BE2C (cell line): ENCODE results near the gene MRM2.

ENCODE experiments used
- DNase-seq: peaks from one replicate; pipeline ENCODE4 v3.0.0-alpha.2; 2020
- H3K27me3 ChIP-seq: fragments of 250-450 bp; sonication (Bioruptor Pico); 2 replicates; pipeline ENCODE4 v1.5.1; 2020; ENCODE audit warnings: mild to moderate bottlenecking
- H3K36me3 ChIP-seq: fragments of 250-450 bp; sonication (Bioruptor Pico); 2 replicates; pipeline ENCODE4 v1.5.1; 2020; ENCODE audit warnings: mild to moderate bottlenecking
- H3K4me1 ChIP-seq: fragments of 250-450 bp; sonication (Bioruptor Pico); 2 replicates; pipeline ENCODE4 v1.5.1; 2020
- H3K4me3 ChIP-seq: 2 replicates; pipeline ENCODE4 v1.5.1; 2011; ENCODE audit warnings: low read depth, low read length
- H3K9me3 ChIP-seq: fragments of 250-450 bp; sonication (Bioruptor Pico); 2 replicates; pipeline ENCODE4 v1.5.1; 2020
- TF ChIP-seq, protein P1 (sequence below): IDR thresholded peaks from 2 replicates; pipeline ENCODE4 v1.5.1; 2012; ENCODE audit warnings: mild to moderate bottlenecking, low read depth, low read length

Gene MRM2

DNA sequence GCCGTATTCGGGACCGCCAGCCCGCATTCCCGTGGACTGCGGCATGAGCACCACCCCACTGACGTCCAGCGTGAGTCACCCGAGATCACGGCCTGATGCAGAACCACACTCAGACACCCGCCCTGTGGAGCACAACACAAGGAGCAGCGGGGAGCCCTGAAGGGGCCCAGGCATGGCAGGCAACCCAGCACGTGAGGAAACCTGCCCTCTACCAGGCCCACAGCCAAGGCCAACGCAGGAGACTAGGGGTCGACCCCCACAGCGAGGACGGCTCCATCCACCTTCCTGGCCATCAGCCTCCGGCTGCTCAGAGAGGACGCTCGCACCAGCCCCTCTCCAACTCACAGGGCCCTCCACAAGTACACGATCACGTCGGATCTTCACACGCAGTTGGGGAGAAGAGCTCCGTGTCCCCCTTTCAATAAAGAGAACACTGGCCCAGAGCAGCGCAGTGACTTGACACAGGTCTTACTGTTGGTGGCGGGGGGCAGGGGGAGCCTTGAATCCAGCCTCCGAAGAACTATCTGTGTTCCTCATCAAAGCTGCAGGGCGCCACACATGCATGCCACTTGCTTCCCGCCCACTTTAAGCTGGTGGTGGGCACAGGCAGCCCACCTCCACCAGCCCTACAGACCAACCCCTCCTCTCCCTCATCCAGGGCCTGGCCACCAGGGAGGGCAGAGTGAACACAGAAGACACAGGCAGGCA lies 31.3 kb downstream of the MRM2 start:
- Histone ChIP-seq H3K9me3 (no peaks in the 10 kb centered on the region), H3K27me3 (no peaks in the 10 kb centered on the region), H3K4me1 (no peaks in the 10 kb centered on the region), H3K4me3 (no peak overlapping the region), H3K36me3 (peaks cover 61% of the 10 kb centered on the region)
- TF ChIP-seq, protein P1, sequence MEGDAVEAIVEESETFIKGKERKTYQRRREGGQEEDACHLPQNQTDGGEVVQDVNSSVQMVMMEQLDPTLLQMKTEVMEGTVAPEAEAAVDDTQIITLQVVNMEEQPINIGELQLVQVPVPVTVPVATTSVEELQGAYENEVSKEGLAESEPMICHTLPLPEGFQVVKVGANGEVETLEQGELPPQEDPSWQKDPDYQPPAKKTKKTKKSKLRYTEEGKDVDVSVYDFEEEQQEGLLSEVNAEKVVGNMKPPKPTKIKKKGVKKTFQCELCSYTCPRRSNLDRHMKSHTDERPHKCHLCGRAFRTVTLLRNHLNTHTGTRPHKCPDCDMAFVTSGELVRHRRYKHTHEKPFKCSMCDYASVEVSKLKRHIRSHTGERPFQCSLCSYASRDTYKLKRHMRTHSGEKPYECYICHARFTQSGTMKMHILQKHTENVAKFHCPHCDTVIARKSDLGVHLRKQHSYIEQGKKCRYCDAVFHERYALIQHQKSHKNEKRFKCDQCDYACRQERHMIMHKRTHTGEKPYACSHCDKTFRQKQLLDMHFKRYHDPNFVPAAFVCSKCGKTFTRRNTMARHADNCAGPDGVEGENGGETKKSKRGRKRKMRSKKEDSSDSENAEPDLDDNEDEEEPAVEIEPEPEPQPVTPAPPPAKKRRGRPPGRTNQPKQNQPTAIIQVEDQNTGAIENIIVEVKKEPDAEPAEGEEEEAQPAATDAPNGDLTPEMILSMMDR = no peak
- DNase-seq = no peak

GRCh38 chr7:2209961-2210323 lies 32.1 kb downstream of the MRM2 start:
- no peaks in the 10 kb centered on the region for H3K4me1 ChIP-seq
- no peaks in the 10 kb centered on the region for H3K27me3 ChIP-seq
- TF ChIP-seq, protein P1 = no peak
- DNase-seq = no peak
- H3K9me3 ChIP-seq = no peaks in the 10 kb centered on the region
- H3K4me3 ChIP-seq = no peak overlapping the region
- peaks cover 56% of the 10 kb centered on the region for H3K36me3 ChIP-seq

GRCh38 chr7:2209146-2209960 lies 32.7 kb downstream of the MRM2 start:
- TF ChIP-seq, protein P1 = peak; percentile 88
- H3K4me1 ChIP-seq = no peaks in the 10 kb centered on the region
- H3K9me3 ChIP-seq = no peaks in the 10 kb centered on the region
- peaks cover 52% of the 10 kb centered on the region for H3K36me3 ChIP-seq
- H3K4me3 ChIP-seq = no peak overlapping the region
- peak; percentile 88 for DNase-seq
- no peaks in the 10 kb centered on the region for H3K27me3 ChIP-seq

DNA sequence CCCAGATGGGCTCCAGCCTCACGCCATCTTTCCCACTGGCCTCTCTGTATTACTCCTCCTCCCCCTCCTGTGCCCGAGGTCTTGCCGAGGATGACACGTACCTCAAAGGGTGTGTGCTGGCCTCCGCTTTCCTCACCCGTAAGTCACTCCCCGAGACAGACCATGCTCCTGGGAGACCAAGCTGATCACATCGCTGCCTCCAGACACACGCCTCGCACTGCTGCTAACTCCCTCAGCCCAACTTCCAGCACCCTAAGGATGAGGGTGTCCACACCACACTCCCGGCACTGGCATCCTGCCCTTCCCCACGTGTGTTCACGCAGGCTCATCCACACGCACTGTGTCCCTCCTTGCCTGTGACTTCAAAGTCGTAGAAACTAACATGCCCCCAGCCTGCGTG lies 33.3 kb downstream of the MRM2 start:
- no peak for DNase-seq
- H3K4me1 ChIP-seq = peaks cover 4% of the 10 kb centered on the region; the same call in 1 of the 2 replicates
- H3K9me3 ChIP-seq = no peaks in the 10 kb centered on the region
- no peak overlapping the region for H3K4me3 ChIP-seq
- H3K36me3 ChIP-seq = peaks cover 48% of the 10 kb centered on the region
- TF ChIP-seq, protein P1 = no peak
- no peaks in the 10 kb centered on the region for H3K27me3 ChIP-seq

GRCh38 chr7:2205036-2205780 lies 36.8 kb downstream of the MRM2 start:
- H3K36me3 ChIP-seq = peaks cover 31% of the 10 kb centered on the region
- TF ChIP-seq, protein P1 = no peak
- no peak overlapping the region for H3K4me3 ChIP-seq
- H3K9me3 ChIP-seq = no peaks in the 10 kb centered on the region
- no peaks in the 10 kb centered on the region for H3K27me3 ChIP-seq
- H3K4me1 ChIP-seq = peaks cover 5% of the 10 kb centered on the region; the same call in 1 of the 2 replicates
- no peak for DNase-seq
